GM12873 (cell line): ENCODE results near the gene EYS.

Experiments
- TF ChIP-seq, protein P1 (sequence below): IDR thresholded peaks from 2 replicates; pipeline ENCODE4 v1.5.1; 2012; ENCODE audit warnings: low read depth, mild to moderate bottlenecking, moderate library complexity, low read length, control low read depth; ENCODE audit not compliant: insufficient read depth; ENCODE audit errors: missing control alignments

Gene EYS

DNA sequence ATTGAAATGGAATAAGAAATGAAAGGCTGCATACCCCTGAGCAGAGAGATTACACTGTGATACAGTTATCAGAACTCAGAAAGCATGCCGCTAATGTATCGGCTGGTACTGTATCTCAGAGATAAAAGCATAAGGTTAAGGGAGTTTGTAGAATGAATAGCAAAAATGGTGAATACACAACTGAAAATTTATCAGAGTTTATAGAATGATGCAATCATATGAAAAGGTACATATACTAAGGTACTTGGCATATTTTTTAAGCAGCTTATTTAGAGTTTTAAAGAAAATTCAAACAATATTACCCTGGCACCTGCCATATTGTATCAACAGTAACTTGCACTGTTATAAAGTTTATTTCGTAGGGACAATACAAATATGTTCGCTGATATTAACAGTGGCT is 1707.4 kb downstream of the EYS start:
- TF ChIP-seq, protein P1, sequence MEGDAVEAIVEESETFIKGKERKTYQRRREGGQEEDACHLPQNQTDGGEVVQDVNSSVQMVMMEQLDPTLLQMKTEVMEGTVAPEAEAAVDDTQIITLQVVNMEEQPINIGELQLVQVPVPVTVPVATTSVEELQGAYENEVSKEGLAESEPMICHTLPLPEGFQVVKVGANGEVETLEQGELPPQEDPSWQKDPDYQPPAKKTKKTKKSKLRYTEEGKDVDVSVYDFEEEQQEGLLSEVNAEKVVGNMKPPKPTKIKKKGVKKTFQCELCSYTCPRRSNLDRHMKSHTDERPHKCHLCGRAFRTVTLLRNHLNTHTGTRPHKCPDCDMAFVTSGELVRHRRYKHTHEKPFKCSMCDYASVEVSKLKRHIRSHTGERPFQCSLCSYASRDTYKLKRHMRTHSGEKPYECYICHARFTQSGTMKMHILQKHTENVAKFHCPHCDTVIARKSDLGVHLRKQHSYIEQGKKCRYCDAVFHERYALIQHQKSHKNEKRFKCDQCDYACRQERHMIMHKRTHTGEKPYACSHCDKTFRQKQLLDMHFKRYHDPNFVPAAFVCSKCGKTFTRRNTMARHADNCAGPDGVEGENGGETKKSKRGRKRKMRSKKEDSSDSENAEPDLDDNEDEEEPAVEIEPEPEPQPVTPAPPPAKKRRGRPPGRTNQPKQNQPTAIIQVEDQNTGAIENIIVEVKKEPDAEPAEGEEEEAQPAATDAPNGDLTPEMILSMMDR = no peak

DNA sequence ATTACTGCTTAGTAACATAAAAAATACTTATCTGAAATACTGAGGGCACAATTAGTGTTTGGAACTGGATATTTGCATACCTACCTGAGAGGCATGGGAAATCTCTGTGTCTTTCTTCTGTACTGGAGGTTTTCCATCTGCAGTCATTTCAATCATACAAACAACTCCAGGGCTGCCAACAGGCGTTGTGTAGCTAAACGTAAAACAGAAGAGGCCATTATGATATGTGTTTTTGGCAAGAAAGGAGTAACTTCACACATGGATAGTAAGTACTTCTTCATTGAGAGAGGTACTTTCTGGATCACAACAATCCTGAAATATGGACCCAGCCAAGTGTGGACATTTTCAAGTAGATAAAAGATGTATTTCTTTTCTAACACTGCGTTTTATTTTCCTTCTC is 1708.0 kb downstream of the EYS start:
- TF ChIP-seq, protein P1 = no peak

DNA sequence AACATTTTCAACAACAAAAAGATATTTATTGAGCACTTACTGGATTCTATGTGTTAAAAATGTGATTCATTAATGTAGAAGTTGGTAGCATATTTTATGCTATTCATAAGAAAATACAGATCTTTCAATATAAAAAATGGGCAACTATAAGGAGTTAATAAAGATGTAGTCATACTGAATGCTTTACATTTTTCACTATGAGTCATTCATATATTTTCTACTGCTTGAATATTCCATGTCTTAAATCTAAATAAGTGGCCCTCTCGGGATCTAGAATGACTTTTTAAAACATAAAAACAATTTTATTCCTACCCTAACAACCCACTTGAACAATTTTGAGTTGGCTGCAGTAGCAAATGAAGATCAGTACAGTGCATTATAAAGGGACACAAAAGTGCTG is 1709.3 kb downstream of the EYS start:
- TF ChIP-seq, protein P1 = no peak

DNA sequence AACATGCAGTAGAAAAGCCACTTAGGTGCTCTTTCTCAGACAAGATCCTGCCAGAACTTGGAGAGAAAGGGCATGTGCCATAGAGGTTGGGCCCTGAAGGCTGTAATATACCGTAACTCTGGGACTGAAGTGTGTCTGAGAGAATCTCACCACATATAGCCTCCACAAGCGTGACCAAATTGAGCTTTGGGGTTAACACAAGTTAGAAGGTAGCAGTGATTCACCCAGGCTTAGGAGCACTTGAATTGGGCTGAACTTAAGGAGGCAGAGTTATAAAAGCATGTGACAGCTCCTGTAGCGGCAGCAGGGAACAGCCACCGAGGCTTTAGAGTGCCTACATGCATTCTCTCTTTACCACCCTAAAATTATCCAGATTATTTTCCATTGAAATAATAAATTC is 1709.8 kb downstream of the EYS start:
- TF ChIP-seq, protein P1 = no peak

DNA sequence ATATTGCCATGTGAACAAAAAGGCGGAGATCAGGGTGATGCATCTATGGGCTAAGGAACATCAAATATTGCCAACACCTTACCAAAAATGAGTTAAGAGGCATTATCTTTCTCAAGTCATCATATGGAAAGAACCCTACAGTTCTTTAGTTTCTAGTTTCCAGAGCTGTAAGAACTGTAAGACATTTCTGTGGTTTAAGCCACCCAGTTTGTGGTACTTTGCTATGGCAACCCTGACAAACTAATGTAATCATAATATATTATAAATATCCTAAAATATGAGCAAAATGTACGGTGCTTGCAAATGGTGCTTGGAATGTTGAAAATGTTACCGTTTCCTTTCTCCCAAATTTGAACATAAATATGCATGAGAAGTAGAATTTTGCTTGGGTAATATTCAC is 1721.8 kb downstream of the EYS start:
- TF ChIP-seq, protein P1 = no peak

DNA sequence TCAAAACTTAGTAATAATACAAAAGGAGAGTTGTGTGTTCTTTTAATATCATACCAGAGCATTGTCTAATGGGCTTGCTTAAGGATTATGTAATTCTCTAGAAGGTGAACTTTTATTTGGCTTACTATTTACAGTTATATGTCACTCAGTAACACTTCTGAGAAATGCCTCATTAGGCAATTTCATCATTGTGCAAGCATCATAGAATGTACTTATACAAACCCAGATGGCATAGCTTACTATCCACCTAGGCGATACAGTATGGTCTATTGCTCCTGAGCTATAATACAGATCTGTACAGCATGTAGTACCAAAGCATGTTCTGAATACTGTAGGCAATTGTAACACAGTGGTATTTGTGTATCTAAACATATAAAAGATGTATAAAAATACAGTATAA is 1731.3 kb downstream of the EYS start:
- TF ChIP-seq, protein P1 = no peak

DNA sequence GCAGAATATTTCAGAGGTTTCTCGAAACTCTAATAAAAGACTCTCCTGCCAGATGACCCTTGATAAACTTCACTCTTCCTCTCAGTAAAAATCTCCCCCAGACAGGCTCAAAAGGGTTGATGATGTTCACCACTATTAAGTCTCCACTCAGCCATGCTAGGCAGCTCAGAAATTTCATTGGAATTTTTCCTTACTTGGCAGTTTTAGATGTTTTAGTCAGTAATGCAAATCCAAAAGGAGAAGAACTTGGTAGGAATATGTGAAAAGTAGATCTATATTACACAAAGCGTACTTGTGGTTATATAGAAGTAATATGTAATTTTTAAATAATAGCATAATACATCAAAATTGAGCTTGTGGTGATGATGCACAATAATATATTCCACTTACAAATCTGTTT is 1738.4 kb downstream of the EYS start:
- TF ChIP-seq, protein P1 = no peak
